NCI-H748 treated with DMSO at 0.1 percent for 48 hours (cell line): ENCODE data around the gene NUTM2E.
"Not testable (repeated sequence)": the region's sequence is repeated elsewhere in the genome, so short reads cannot be mapped to it uniquely, and the experiment has no call there.

ENCODE experiments used
- DNase-seq: peaks from one replicate; lab custom pipeline; 2025; lab: John Stamatoyannopoulos, UW

The NUTM2E gene

GRCh38 chr10:79866903-79867551, 40.5 kb downstream of the NUTM2E start:
- DNase-seq = not testable (repeated sequence)

- DNase-seq = not testable (repeated sequence)
These were observed 41.5 kb downstream of the NUTM2E start for GRCh38 chr10:79868023-79868422.

- DNase-seq = not testable (repeated sequence)
These were observed 43.0 kb downstream of the NUTM2E start for GRCh38 chr10:79869439-79870097.

- DNase-seq = not testable (repeated sequence)
These were observed 45.2 kb downstream of the NUTM2E start for GRCh38 chr10:79871729-79872128.
